GM21381 (cell line): Measurements from ENCODE around the gene BSN.

ENCODE experiments used
- ATAC-seq: cut with Tn5 transposase; IDR thresholded peaks from one replicate; pipeline ENCODE4 v1.9.1; 2021; ENCODE audit warnings: mild to moderate bottlenecking, moderate library complexity; ENCODE audit not compliant: unreplicated experiment

The BSN gene

DNA sequence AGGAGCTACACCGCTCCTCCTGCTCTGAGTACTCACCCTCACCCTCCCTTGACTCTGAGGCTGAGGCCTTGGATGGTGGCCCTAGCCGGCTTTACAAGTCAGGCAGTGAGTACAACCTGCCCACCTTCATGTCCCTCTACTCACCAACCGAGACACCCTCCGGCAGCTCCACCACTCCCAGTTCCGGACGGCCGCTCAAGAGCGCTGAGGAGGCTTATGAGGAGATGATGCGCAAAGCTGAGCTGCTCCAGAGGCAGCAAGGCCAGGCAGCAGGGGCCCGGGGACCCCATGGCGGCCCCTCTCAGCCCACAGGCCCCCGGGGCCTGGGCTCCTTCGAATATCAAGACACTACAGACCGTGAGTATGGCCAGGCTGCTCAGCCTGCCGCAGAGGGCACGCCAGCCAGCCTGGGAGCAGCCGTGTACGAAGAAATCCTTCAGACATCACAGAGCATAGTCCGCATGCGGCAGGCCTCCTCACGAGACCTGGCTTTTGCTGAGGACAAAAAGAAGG, 98.7 kb downstream of the BSN start:
- no peak for ATAC-seq

- no peak for ATAC-seq
Measured at GRCh38 chr3:49653621-49654020, 99.3 kb downstream of the BSN start.

GRCh38 chr3:49654176-49654825, 100.0 kb downstream of the BSN start:
- no peak for ATAC-seq

- ATAC-seq = no peak
Measured at GRCh38 chr3:49654955-49655556, 100.8 kb downstream of the BSN start.

- ATAC-seq = no peak
Measured at GRCh38 chr3:49655731-49656285, 101.5 kb downstream of the BSN start.

- ATAC-seq = no peak
Measured at GRCh38 chr3:49656541-49657112, 102.3 kb downstream of the BSN start.

DNA sequence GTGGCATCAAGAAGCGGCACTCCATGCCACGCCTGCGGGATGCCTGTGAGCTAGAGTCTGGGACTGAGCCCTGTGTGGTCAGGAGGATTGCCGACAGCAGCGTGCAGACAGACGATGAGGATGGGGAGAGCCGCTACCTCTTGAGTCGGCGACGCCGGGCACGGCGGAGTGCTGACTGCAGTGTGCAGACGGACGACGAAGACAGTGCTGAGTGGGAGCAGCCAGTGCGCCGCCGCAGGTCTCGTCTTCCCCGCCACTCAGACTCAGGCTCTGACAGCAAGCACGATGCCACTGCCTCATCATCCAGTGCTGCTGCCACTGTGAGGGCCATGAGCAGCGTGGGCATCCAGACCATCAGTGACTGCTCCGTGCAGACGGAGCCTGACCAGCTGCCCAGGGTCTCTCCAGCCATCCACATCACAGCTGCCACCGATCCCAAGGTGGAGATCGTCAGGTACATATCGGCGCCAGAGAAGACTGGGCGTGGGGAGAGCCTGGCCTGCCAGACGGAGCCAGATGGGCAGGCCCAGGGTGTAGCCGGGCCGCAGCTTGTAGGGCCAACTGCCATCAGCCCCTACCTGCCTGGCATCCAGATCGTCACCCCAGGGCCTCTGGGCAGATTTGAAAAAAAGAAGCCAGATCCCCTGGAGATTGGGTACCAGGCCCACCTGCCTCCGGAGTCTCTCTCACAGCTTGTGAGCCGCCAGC, 103.1 kb downstream of the BSN start:
- ATAC-seq = no peak

DNA sequence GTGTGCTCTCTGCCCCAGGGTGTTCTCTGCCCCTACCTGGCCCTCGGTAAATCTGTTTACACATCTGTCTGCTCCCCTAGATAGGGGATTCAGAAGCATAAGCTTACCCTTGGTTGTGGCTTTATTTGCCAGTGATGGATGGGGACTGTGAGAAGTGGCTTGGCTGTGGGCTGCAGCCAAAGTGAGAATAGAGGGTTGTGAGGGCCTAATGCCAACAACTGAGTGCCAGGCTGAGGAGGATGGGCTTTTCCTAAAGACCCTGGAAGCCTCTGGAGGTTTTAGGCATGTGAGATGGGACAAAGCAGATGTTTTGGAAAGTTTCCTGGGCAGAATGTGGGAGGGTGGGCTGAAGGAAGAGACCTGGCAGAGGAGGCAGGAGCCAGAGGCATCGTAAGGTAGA, 104.4 kb downstream of the BSN start:
- no peak for ATAC-seq

DNA sequence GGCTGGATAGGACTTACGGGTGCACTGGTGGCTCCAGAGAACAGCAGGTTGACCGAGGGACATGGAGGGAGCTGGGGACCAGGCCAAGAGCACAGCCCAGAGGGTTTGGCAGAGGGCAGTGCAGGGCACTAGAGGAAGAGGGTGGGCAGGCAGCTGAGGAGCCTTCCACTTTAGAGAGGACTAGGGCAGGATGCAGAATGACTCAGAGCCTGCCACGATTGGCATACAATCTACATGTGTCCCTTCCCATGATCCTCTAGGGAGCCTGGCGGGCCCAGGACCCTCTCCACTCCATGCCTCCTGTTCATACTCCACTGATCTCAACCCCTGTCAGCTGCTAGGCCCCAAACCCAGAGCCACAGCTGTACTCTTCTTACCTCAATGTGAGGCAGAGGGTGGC, 105.5 kb downstream of the BSN start:
- no peak for ATAC-seq

- no peak for ATAC-seq
Measured at GRCh38 chr3:49661281-49661680, 107.0 kb downstream of the BSN start.

DNA sequence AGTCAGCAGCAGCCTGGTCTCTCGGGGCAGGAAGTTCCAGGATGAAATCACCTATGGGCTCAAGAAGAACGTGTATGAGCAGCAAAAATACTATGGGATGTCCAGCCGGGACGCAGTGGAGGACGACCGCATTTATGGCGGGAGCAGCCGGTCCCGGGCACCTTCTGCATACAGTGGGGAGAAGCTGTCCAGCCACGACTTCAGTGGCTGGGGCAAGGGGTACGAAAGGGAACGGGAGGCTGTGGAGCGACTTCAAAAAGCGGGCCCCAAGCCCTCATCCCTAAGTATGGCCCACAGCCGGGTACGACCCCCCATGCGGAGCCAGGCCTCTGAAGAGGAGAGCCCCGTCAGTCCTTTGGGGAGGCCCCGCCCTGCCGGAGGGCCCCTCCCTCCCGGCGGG, 107.7 kb downstream of the BSN start:
- no peak for ATAC-seq

DNA sequence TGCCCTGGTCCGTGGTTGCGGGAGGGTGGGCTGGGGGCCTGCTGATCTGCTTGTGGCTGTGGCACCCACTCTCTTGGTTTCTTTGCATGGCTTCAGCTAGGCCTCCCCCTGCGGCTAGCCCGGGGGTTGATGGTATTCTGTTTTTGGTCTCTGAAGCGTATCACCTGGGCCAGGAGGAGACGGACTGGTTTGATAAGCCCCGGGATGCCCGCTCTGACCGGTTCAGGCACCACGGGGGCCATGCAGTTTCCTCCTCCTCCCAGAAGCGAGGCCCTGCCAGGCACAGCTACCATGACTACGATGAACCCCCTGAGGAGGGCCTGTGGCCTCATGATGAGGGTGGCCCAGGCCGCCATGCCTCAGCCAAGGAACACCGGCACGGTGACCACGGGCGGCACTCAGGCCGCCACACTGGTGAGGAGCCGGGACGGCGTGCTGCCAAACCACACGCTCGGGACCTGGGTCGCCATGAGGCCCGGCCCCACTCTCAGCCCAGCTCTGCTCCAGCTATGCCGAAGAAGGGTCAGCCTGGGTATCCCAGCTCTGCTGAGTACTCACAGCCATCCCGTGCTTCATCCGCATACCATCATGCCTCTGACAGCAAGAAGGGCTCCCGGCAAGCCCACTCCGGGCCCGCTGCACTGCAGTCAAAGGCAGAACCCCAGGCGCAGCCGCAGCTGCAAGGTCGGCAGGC, 108.6 kb downstream of the BSN start:
- ATAC-seq = no peak

DNA sequence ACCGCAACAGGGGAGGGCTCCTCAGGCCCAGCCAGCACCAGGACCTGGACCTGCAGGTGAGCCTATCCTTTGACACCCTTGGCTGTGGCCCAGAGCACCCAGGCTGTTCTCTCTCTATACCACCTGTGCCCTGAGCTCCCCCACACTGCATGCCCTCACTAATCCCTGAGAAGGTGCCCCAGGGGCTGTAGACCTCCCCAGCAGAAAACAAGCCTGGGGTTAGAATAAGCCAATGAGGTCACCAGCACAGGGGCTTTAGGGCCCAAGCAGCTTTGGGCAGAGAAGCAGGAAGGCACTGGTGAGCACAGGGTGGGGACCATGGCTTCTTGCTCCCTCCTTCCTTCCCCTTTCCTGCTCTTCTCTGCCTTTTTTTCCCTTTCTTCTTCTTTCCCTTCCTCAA, 109.6 kb downstream of the BSN start:
- ATAC-seq = no peak

DNA sequence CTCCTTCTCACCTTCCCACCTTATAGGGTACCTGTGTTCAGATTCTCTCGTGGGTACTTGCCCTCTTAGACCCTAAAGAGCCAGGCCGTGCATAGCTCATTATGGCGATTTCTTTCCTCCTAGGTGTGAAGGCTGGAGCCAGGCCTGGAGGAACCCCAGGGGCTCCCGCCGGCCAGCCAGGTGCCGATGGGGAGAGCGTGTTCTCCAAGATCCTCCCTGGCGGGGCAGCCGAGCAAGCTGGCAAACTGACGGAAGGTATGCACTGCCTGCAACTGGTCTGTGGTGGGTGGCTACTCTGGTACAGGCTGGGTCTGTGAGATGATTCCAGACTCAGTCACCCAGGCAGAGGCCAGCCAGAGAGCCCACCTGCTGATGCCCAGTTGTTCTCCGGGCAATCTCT, 110.0 kb downstream of the BSN start:
- ATAC-seq = no peak

DNA sequence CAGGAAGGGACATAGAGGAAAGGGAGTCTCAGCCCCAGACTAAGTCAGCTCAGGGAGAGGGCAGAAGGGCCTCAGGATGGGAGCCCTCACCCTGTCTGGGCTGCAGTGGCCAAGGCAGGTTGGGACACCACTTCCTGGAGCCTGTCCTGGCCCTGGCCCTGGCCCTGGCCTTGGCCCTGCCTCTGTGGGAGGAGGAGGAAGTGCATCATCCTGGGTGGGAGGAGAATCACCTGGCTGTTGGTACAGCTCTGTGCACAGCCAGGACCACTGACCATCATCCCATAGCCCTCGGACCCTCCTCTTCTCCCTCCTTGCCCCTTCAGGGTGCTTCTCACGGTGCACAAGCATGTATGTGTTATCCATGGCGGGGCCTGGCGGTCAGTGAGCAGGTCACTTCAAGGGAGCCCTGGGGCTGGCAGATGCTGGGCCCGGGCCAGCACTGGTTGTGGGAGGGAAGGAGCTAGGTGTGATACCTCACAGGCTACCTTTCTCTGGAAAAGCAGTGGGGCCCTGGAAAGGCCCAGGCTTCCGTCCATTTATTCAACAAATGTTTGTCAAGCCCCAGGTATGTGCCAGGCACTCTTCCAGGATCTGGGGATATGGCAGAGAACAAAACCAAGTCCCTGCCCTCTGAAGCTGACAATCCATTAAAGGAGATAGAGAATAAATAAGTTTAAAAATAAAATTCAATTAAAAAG, 111.7 kb downstream of the BSN start:
- ATAC-seq = no peak

- no peak for ATAC-seq
Measured at GRCh38 chr3:49666592-49666991, 112.3 kb downstream of the BSN start.

- ATAC-seq = no peak
Measured at GRCh38 chr3:49667701-49668413, 113.6 kb downstream of the BSN start.

GRCh38 chr3:49668414-49668797, 114.1 kb downstream of the BSN start:
- no peak for ATAC-seq

DNA sequence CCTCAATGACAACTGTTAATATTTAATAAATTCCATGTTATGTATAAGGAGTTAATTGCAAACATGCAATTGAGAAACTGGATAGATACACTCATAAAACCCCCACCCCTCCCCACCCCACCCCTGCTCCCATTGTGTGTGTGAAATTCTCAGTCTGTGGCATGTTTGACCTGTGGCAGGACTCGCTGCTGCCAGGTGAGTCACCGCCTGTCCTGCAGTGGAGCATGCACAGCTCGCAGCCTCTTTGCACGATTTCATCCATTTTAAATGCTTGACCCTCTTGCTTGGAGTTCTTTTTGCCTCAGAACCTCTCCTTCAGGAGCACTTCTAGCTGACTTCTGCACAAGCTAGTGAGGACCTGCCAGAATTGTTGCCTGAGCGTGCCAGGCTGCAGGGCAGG, 114.6 kb downstream of the BSN start:
- ATAC-seq = no peak

DNA sequence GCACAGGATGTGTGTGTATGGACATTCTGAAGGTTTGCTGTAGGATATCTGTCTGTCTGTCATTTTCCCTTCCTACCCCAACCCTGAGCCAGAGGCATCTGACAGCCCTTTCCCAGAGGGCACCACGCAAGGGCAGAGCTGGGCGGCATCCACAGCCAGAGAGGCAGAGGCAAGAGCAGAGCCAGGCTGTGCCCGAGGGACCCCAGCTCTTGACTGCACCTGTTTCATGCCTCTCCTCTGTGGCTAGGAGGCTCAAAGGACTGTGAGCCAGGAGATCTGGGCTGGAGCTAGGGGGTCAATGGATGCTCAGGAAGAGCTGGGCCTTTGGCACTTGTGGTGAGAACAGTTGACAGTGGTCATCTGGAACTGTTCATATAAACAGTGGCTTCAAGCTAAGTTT, 115.1 kb downstream of the BSN start:
- no peak for ATAC-seq
